Left lung (tissue), 10 donors: ENCODE results near the gene PDE6H. TPM values are rescaled to one million over a fixed set of nuclear protein-coding genes. Genes with fewer than 3 reads are reported as not detected.

ENCODE experiments used
- ATAC-seq: fragments of 200-7000 bp; cut with Tn5 transposase; one replicate; pipeline ENCODE4 v1.9.1; 2020; ENCODE audit warnings: moderate library complexity
- DNase-seq, 4 donors: peaks; one replicate each; pipeline ENCODE4 v3.0.0-alpha.2; 2013 to 2020
- H3K27ac ChIP-seq, 2 donors: fragments of 200-600 bp; sonication (generic) in 1 of 2; one replicate each; pipeline versions ENCODE4 v1.5.0 to v1.8.0; 2020 to 2021
- H3K27me3 ChIP-seq, 2 donors: fragments of 200-600 bp; sonication (generic) in 1 of 2; one replicate each; pipeline versions ENCODE4 v1.5.0 to v1.8.0; 2020 to 2021
- H3K36me3 ChIP-seq, 2 donors: fragments of 200-600 bp; sonication (generic) in 1 of 2; one replicate each; pipeline versions ENCODE4 v1.5.0 to v1.8.0; 2020 to 2021
- H3K4me1 ChIP-seq, 2 donors: fragments of 200-600 bp; one replicate each; pipeline ENCODE4 v1.8.0; 2021
- H3K4me3 ChIP-seq, 2 donors: fragments of 200-600 bp; sonication (generic) in 1 of 2; one replicate each; pipeline versions ENCODE4 v1.5.0 to v1.8.0; 2020 to 2021; ENCODE audit warnings: mild to moderate bottlenecking in 1 of 2
- H3K9me3 ChIP-seq, 2 donors: fragments of 200-600 bp; sonication (generic) in 1 of 2; one replicate each; pipeline versions ENCODE4 v1.5.0 to v1.8.0; 2020 to 2021
- CTCF ChIP-seq, 2 donors: fragments of 200-600 bp; sonication (generic) in 1 of 2; IDR thresholded peaks; one replicate each; pipeline versions ENCODE4 v1.5.0 to v1.8.0; 2021; ENCODE audit warnings: antibody characterized with exemption in 2 of 2
- intact Hi-C, 2 donors: fragments of 100-400 bp; cut with DNase I; formaldehyde crosslinking; loops; one replicate each; pipeline versions ENCODE4 v1.11.2 to v1.14.2; 2022
- polyA plus RNA-seq, 6 donors: library from polyadenylated mRNA; unstranded; fragments of 120-200 nt; gene quantifications; one replicate each; pipeline ENCODE4 v1.2.1, GENCODE V29; 2013; ENCODE audit not compliant: insufficient read length in 6 of 6
- total RNA-seq, 2 donors: library from RNA; stranded (reverse); fragmentation: NEBNext Ultra II Directional; extraction: Animal tissue kit (Norgen Biotek cat#: 25700); gene quantifications; one replicate each; pipeline ENCODE4 v1.2.1, GENCODE V29; 2021
- donor health status: DM: no; HTN: yes; CAD: no.
- donor health status: DM: no; HTN: no; CAD: no.

The PDE6H gene
- total and polyA plus RNA-seq, 8 donors = not detected

GRCh38 chr12:14982991-14983390 is 10.1 kb downstream of the PDE6H start:
- Histone ChIP-seq H3K4me3 (no peak overlapping the region), H3K27me3 (no peaks in the 10 kb centered on the region), H3K9me3 (no peaks in the 10 kb centered on the region), H3K4me1 (peaks cover 0 to 68% of the 10 kb centered on the region in 2 donors), H3K36me3 (no peaks in the 10 kb centered on the region), H3K27ac (peak overlapping the region in 1 of 2 donors; percentile 88)
- intact Hi-C loops = loop anchor here in 1 of 2 donors (10.0 kb wide), 1 partner anchor 248 kb away; no protein-coding TSS in a partner anchor
- ATAC-seq = no peak
- no peak for TF ChIP-seq CTCF (IDR thresholded peaks at IDR 0.05)
- DNase-seq = no peak

- peaks cover 0 to 71% of the 10 kb centered on the region in 2 donors for H3K4me1 ChIP-seq
- intact Hi-C loops = loop anchor here in 1 of 2 donors (10.0 kb wide), 1 partner anchor 249 kb away; no protein-coding TSS in a partner anchor
These were observed 11.2 kb downstream of the PDE6H start for GRCh38 chr12:14984036-14984435.

GRCh38 chr12:14984766-14985285 is 12.0 kb downstream of the PDE6H start:
- Histone ChIP-seq H3K27me3 (no peaks in the 10 kb centered on the region), H3K27ac (no peak overlapping the region), H3K4me1 (peaks cover 3 to 72% of the 10 kb centered on the region in 2 donors), H3K9me3 (no peaks in the 10 kb centered on the region), H3K36me3 (no peaks in the 10 kb centered on the region), H3K4me3 (no peak overlapping the region)
- intact Hi-C loops = loop anchor here in 1 of 2 donors (10.0 kb wide), 1 partner anchor 250 kb away; no protein-coding TSS in a partner anchor
- ATAC-seq (no peak), DNase-seq (no peak)
- no peak for TF ChIP-seq CTCF (IDR thresholded peaks at IDR 0.05)

More at GRCh38 chr12:14984036-14984435, 11.2 kb downstream of the PDE6H start:
- Histone ChIP-seq H3K36me3 (no peaks in the 10 kb centered on the region), H3K27ac (peak overlapping the region in 1 of 2 donors; percentile 88), H3K9me3 (no peaks in the 10 kb centered on the region), H3K4me3 (no peak overlapping the region), H3K27me3 (no peaks in the 10 kb centered on the region)
- ATAC-seq (no peak), DNase-seq (no peak)
- TF ChIP-seq CTCF (IDR thresholded peaks at IDR 0.05) = no peak

- TF ChIP-seq CTCF (IDR thresholded peaks at IDR 0.05) = no peak
- intact Hi-C loops = loop anchor here in 1 of 2 donors (10.0 kb wide), 1 partner anchor 252 kb away; no protein-coding TSS in a partner anchor
- DNase-seq = no peak
These were observed 13.6 kb downstream of the PDE6H start for GRCh38 chr12:14986449-14986848.

GRCh38 chr12:14988035-14988434 is 15.2 kb downstream of the PDE6H start:
- H3K36me3 ChIP-seq = no peaks in the 10 kb centered on the region
- TF ChIP-seq CTCF (IDR thresholded peaks at IDR 0.05) = no peak
- peak overlapping the region in 1 of 2 donors; percentile 49 for H3K27ac ChIP-seq
- H3K9me3 ChIP-seq = peaks cover 0 to 4% of the 10 kb centered on the region in 2 donors
- ATAC-seq (no peak), DNase-seq (no peak)
- H3K4me3 ChIP-seq = no peak overlapping the region
- no peaks in the 10 kb centered on the region for H3K27me3 ChIP-seq
- H3K4me1 ChIP-seq = peaks cover 3 to 51% of the 10 kb centered on the region in 2 donors
- intact Hi-C loops = loop anchor here in 1 of 2 donors (10.0 kb wide), 1 partner anchor 253 kb away; no protein-coding TSS in a partner anchor

More at GRCh38 chr12:14986449-14986848, 13.6 kb downstream of the PDE6H start:
- Histone ChIP-seq H3K36me3 (no peaks in the 10 kb centered on the region), H3K27ac (no peak overlapping the region), H3K9me3 (peaks cover 0 to 3% of the 10 kb centered on the region in 2 donors), H3K4me3 (no peak overlapping the region), H3K4me1 (peaks cover 3 to 58% of the 10 kb centered on the region in 2 donors), H3K27me3 (no peaks in the 10 kb centered on the region)
- ATAC-seq = no peak
